GM21526 (cell line): Measurements from ENCODE around the gene AP3B1.

ENCODE experiments used
- ATAC-seq: cut with Tn5 transposase; IDR thresholded peaks from one replicate; pipeline ENCODE4 v1.9.1; 2021; ENCODE audit warnings: moderate library complexity; ENCODE audit not compliant: unreplicated experiment, low FRiP score

AP3B1 gene

GRCh38 chr5:78294248-78295034 is at the start of gene AP3B1:
TSS of gene AP3B1 (minus strand) at chr5:78294698. CDS start at chr5:78294579, 119 bp downstream.
- ATAC-seq: peak; percentile 88

- ATAC-seq: no peak
These were observed 46.9 kb upstream of the AP3B1 start for GRCh38 chr5:78341440-78341839.

- no peak for ATAC-seq
These were observed 45.3 kb upstream of the AP3B1 start for GRCh38 chr5:78339617-78340436.

- no peak for ATAC-seq
These were observed 42.2 kb upstream of the AP3B1 start for GRCh38 chr5:78336698-78337097.

- no peak for ATAC-seq
These were observed 41.5 kb upstream of the AP3B1 start for GRCh38 chr5:78335976-78336375.

- no peak for ATAC-seq
These were observed 40.3 kb upstream of the AP3B1 start for GRCh38 chr5:78334811-78335210.

GRCh38 chr5:78331523-78332080 is 37.1 kb upstream of the AP3B1 start:
- ATAC-seq: no peak

- no peak for ATAC-seq
These were observed 34.2 kb upstream of the AP3B1 start for GRCh38 chr5:78328585-78329173.

- no peak for ATAC-seq
These were observed 33.4 kb upstream of the AP3B1 start for GRCh38 chr5:78327761-78328510.

GRCh38 chr5:78326930-78327329 is 32.4 kb upstream of the AP3B1 start:
- no peak for ATAC-seq

GRCh38 chr5:78323241-78323640 is 28.7 kb upstream of the AP3B1 start:
- no peak for ATAC-seq

- ATAC-seq: no peak
These were observed 25.9 kb upstream of the AP3B1 start for GRCh38 chr5:78320401-78320800.

- no peak for ATAC-seq
These were observed 23.8 kb upstream of the AP3B1 start for GRCh38 chr5:78318337-78318736.

- ATAC-seq: no peak
These were observed 23.0 kb upstream of the AP3B1 start for GRCh38 chr5:78317515-78317914.

- no peak for ATAC-seq
These were observed 14.2 kb upstream of the AP3B1 start for GRCh38 chr5:78308703-78309102.

- ATAC-seq: no peak
These were observed 6.1 kb upstream of the AP3B1 start for GRCh38 chr5:78300464-78301045.

GRCh38 chr5:78295035-78295961 is 800 bp upstream of the AP3B1 start:
- peak; percentile 13 for ATAC-seq

GRCh38 chr5:78293851-78294247 is 649 bp downstream of the AP3B1 start:
- ATAC-seq: no peak

GRCh38 chr5:78291687-78292086 is 2.8 kb downstream of the AP3B1 start:
- no peak for ATAC-seq
